LNCAP (cell line): Measurements from ENCODE around the gene MYO9A.

Experiments used
- CTCF ChIP-seq: fragments of 450-650 bp; IDR thresholded peaks from 2 replicates; pipeline ENCODE4 v1.5.1; 2017; ENCODE audit warnings: mild to moderate bottlenecking

Gene MYO9A

GRCh38 chr15:72160696-72161245 is 42.8 kb upstream of the MYO9A start:
- no peak for TF ChIP-seq CTCF

- TF ChIP-seq CTCF: no peak
Measured at GRCh38 chr15:72156928-72157327, 39.0 kb upstream of the MYO9A start.

- TF ChIP-seq CTCF: peak; percentile 81
Measured at GRCh38 chr15:72155635-72156616, 38.0 kb upstream of the MYO9A start.

GRCh38 chr15:72155003-72155621 is 37.2 kb upstream of the MYO9A start:
- no peak for TF ChIP-seq CTCF

- TF ChIP-seq CTCF: no peak
Measured at GRCh38 chr15:72154316-72154715, 36.4 kb upstream of the MYO9A start.

- no peak for TF ChIP-seq CTCF
Measured at GRCh38 chr15:72153269-72154000, 35.5 kb upstream of the MYO9A start.

- TF ChIP-seq CTCF: no peak
Measured at GRCh38 chr15:72147418-72147817, 29.5 kb upstream of the MYO9A start.
